Spleen (tissue), 11 donors: ENCODE results near the gene SETD6. TPM values are rescaled to one million over a fixed set of nuclear protein-coding genes. Genes with fewer than 3 reads are reported as not detected.

ENCODE experiments used
- DNase-seq: peaks from one replicate; pipeline ENCODE4 v3.0.0-alpha.2; 2020
- H3K27ac ChIP-seq, 8 donors: fragments of 200-600 bp; sonication (generic) in 7 of 8; 1 replicate in 4 of 8; 2 replicates in 4 of 8; pipeline versions ENCODE4 v1.5.0 to v1.8.0; 2016 to 2021; ENCODE audit warnings: inconsistent platforms in 4 of 8, mild to moderate bottlenecking in 4 of 8, moderate library complexity in 1 of 8
- H3K27me3 ChIP-seq, 7 donors: fragments of 200-600 bp; sonication (generic) in 6 of 7; replicated peaks in 1 of 7; 1 replicate in 4 of 7; 2 replicates in 3 of 7; pipeline versions ENCODE4 v1.5.0 to v1.8.0; 2016 to 2021; ENCODE audit warnings: inconsistent platforms in 3 of 7, mild to moderate bottlenecking in 1 of 7
- H3K36me3 ChIP-seq, 6 donors: fragments of 200-600 bp; sonication (generic) in 5 of 6; 1 replicate in 4 of 6; 2 replicates in 2 of 6; pipeline versions ENCODE4 v1.5.0 to v1.8.0; 2016 to 2021; ENCODE audit warnings: inconsistent platforms in 2 of 6
- H3K4me1 ChIP-seq, 6 donors: fragments of 200-600 bp; sonication (generic) in 5 of 6; 1 replicate in 3 of 6; 2 replicates in 3 of 6; pipeline versions ENCODE4 v1.5.0 to v1.8.0; 2016 to 2021; ENCODE audit warnings: inconsistent platforms in 3 of 6
- H3K4me3 ChIP-seq, 8 donors: fragments of 200-600 bp; sonication (generic) in 7 of 8; 1 replicate in 4 of 8; 2 replicates in 4 of 8; pipeline versions ENCODE4 v1.5.0 to v1.8.0; 2016 to 2021; ENCODE audit warnings: inconsistent platforms in 4 of 8, mild to moderate bottlenecking in 4 of 8, moderate library complexity in 2 of 8
- H3K9me3 ChIP-seq, 8 donors: fragments of 200-600 bp; sonication (generic) in 7 of 8; 1 replicate in 4 of 8; 2 replicates in 4 of 8; pipeline versions ENCODE4 v1.5.0 to v1.8.0; 2016 to 2021; ENCODE audit warnings: inconsistent platforms in 4 of 8
- CTCF ChIP-seq, 11 experiments: fragments of 200-600 bp in 7 of 11; fragments of 450-650 bp in 4 of 11; sonication (generic) in 4 of 11; IDR thresholded peaks in 8 of 11; conservative IDR thresholded peaks in 3 of 11; 1 replicate in 7 of 11; 2 replicates in 4 of 11; pipeline versions ENCODE4 v1.4.0 to v1.8.0; 2016 to 2021; ENCODE audit warnings: antibody characterized with exemption in 11 of 11, inconsistent platforms in 4 of 11, mild to moderate bottlenecking in 1 of 11
- POLR2A ChIP-seq, 3 donors: fragments of 450-650 bp; IDR thresholded peaks; one replicate each; pipeline ENCODE4 v1.5.1; 2017; ENCODE audit warnings: antibody characterized with exemption in 3 of 3, mild to moderate bottlenecking in 1 of 3
- POLR2AphosphoS5 ChIP-seq, 3 donors: sonication (generic); formaldehyde crosslinking; IDR thresholded peaks; one replicate each; pipeline ENCODE4 v1.5.1; 2017; ENCODE audit warnings: antibody characterized with exemption in 3 of 3
- WGBS, 5 donors: extraction: QIAGEN DNeasy Blood & Tissue Kit in 3 of 5; methylation state at CpG; one replicate each; pipeline versions ENCODE4 v1.1.5 to v1.1.7; 2013 to 2018; 5-methylcytosine and 5-hydroxymethylcytosine counted together
- intact Hi-C: fragments of 100-400 bp; cut with DNase I; formaldehyde crosslinking; loops from one replicate; pipeline ENCODE4 v1.15.0; 2023; ENCODE audit warnings: low total_unique reads
- polyA plus RNA-seq, 3 donors: library from polyadenylated mRNA; stranded (reverse); fragments of 200-250 nt; gene quantifications; one replicate each; pipeline ENCODE4 v1.2.1, GENCODE V29; 2013
- total RNA-seq, 7 donors: library from RNA; depleted of rRNA in 3 of 7; stranded (reverse); fragments of >200 nt in 3 of 7; fragmentation: NEBNext Ultra II Directional in 4 of 7; extraction: Animal tissue kit (Norgen Biotek cat#: 25700) in 4 of 7; gene quantifications; one replicate each; pipeline versions ENCODE4 v1.1.0 to v1.2.1, GENCODE V29; 2016 to 2021
- donor health status: healthy with polysubstance abuse.
- donor health status: DM: no; HTN: no; CAD: no; lungs with moderate emphysema.
- donor health status: DM: no; HTN: no; CAD: no.
- donor health status: Bipolar disorder and iron deficiency.
- donor health status: healthy.
- donor health status: DM: no; HTN: no; CAD: no.
- donor health status: DM: yes; HTN: yes; CAD: no.

SETD6 gene
- total and polyA plus RNA-seq, 10 donors: 8.9 to 32.3 (median 16.6) TPM

- peak; percentile 93 for DNase-seq
- peaks cover 8 to 39% (median 21%) of the 10 kb centered on the region in 6 donors for H3K4me1 ChIP-seq
- TF ChIP-seq POLR2AphosphoS5 (IDR thresholded peaks at IDR 0.05) (peak in 2 of 3 donors; percentile 27 to 29), POLR2A (IDR thresholded peaks at IDR 0.05) (no peak), CTCF (IDR thresholded peaks at IDR 0.05 in 8 of 11, conservative IDR thresholded peaks at IDR 0.05 in 3 of 11) (peak; percentile 38 to 81 (median 63))
- intact Hi-C loops: loop anchor here (5.0 kb wide), 1 partner anchor 245 kb away; no protein-coding TSS in a partner anchor
- peaks cover 0 to 4% (median 0%) of the 10 kb centered on the region in 7 donors for H3K27me3 ChIP-seq
- no peaks in the 10 kb centered on the region for H3K9me3 ChIP-seq
- peaks cover 0 to 25% (median 2%) of the 10 kb centered on the region in 6 donors for H3K36me3 ChIP-seq
- H3K27ac ChIP-seq: no peak overlapping the region
- WGBS, 5 donors: 57 to 64% (median 59%) methylated on average over 14 to 17 of the region's 17 CpGs
- no peak overlapping the region for H3K4me3 ChIP-seq
Observed at GRCh38 chr16:58511933-58512815, 3.1 kb upstream of the SETD6 start.

- Histone ChIP-seq H3K4me1 (peaks cover 8 to 42% (median 22%) of the 10 kb centered on the region in 6 donors), H3K36me3 (peaks cover 0 to 42% (median 17%) of the 10 kb centered on the region in 6 donors), H3K9me3 (no peaks in the 10 kb centered on the region), H3K27ac (no peak overlapping the region), H3K27me3 (no peaks in the 10 kb centered on the region), H3K4me3 (no peak overlapping the region)
- WGBS, 5 donors: 85 to 100% (median 93%) methylated on average over 3 of the region's 3 CpGs
- no peak for DNase-seq
- no peak for TF ChIP-seq POLR2AphosphoS5 (IDR thresholded peaks at IDR 0.05)
- no peak for TF ChIP-seq POLR2A (IDR thresholded peaks at IDR 0.05)
- TF ChIP-seq CTCF (IDR thresholded peaks at IDR 0.05 in 8 of 11, conservative IDR thresholded peaks at IDR 0.05 in 3 of 11): no peak
- intact Hi-C loops: loop anchor here (5.0 kb wide), 1 partner anchor 243 kb away; no protein-coding TSS in a partner anchor
Observed at GRCh38 chr16:58513874-58514273, 1.4 kb upstream of the SETD6 start.

GRCh38 chr16:58515871-58516767 is 802 bp downstream of the SETD6 start:
- DNase-seq: peak; percentile 91
- WGBS, 5 donors: 16 to 71% (median 24%) methylated on average over 12 to 66 of the region's 66 CpGs
- Histone ChIP-seq H3K4me1 (peaks cover 8 to 42% (median 22%) of the 10 kb centered on the region in 6 donors), H3K4me3 (peak overlapping the region; percentile 66 to 99 (median 96)), H3K36me3 (peaks cover 0 to 52% (median 39%) of the 10 kb centered on the region in 6 donors), H3K27ac (peak overlapping the region; percentile 53 to 90 (median 82)), H3K9me3 (no peaks in the 10 kb centered on the region), H3K27me3 (no peaks in the 10 kb centered on the region)
- TF ChIP-seq POLR2AphosphoS5 (IDR thresholded peaks at IDR 0.05) (peak; percentile 7 to 46 (median 9)), POLR2A (IDR thresholded peaks at IDR 0.05) (no peak)
- intact Hi-C loops: no loop called here

- Histone ChIP-seq H3K4me3 (peak overlapping the region in 1 of 8 donors; percentile 99), H3K36me3 (peaks cover 0 to 53% (median 46%) of the 10 kb centered on the region in 6 donors), H3K27ac (no peak overlapping the region)
Observed at GRCh38 chr16:58516768-58517107, 1.4 kb downstream of the SETD6 start.

More at GRCh38 chr16:58516768-58517107, 1.4 kb downstream of the SETD6 start:
- intact Hi-C loops: no loop called here
- no peak for DNase-seq
- TF ChIP-seq CTCF (IDR thresholded peaks at IDR 0.05 in 8 of 11, conservative IDR thresholded peaks at IDR 0.05 in 3 of 11) (no peak), POLR2A (IDR thresholded peaks at IDR 0.05) (no peak), POLR2AphosphoS5 (IDR thresholded peaks at IDR 0.05) (no peak)
- H3K9me3 ChIP-seq: no peaks in the 10 kb centered on the region
- H3K4me1 ChIP-seq: peaks cover 8 to 39% (median 22%) of the 10 kb centered on the region in 6 donors
- H3K27me3 ChIP-seq: no peaks in the 10 kb centered on the region
- 82 to 93% (median 86%) methylated on average over 4 of the region's 4 CpGs for WGBS, 5 donors
